IPS-18c (cell line): Measurements from ENCODE around the gene TM9SF4.
A peak's percentile ranks its signal among the peaks of the same experiment; 100 is the strongest.
"Not testable (repeated sequence)": the region's sequence is repeated elsewhere in the genome, so short reads cannot be mapped to it uniquely, and the experiment has no call there.

ENCODE experiments used
- H3K4me3 ChIP-seq: 2 replicates; pipeline ENCODE4 v1.7.0; 2013; ENCODE audit warnings: low read depth, mild to moderate bottlenecking, low read length, moderate library complexity; ENCODE audit not compliant: insufficient read depth
- H3K9me3 ChIP-seq: one replicate; pipeline ENCODE4 v1.6.1; 2013; ENCODE audit warnings: mild to moderate bottlenecking, low read length, moderate library complexity; ENCODE audit not compliant: control insufficient read depth, insufficient read depth

TM9SF4 gene

DNA sequence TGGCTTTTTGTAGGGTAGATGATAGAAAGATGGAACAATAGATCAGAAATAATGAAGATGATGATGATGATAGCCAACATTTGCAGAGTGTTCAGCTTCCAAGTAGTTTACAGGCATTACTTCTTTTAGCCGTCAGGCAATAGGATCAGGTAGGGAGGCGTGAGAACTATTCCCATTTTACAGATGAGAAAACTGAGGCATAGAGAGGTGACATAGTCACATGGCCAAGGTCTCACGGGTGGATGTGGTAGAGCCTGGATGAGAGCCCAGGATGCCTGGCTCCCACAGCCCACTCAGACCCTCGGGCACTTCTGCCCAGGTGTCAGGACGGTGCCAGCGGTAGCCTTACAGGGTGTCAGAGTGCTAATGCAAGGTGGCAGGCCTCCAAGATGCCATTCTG, 26.0 kb upstream of the TM9SF4 start:
- Histone ChIP-seq H3K4me3 (no peak overlapping the region), H3K9me3 (peaks cover 3% of the 10 kb centered on the region)

DNA sequence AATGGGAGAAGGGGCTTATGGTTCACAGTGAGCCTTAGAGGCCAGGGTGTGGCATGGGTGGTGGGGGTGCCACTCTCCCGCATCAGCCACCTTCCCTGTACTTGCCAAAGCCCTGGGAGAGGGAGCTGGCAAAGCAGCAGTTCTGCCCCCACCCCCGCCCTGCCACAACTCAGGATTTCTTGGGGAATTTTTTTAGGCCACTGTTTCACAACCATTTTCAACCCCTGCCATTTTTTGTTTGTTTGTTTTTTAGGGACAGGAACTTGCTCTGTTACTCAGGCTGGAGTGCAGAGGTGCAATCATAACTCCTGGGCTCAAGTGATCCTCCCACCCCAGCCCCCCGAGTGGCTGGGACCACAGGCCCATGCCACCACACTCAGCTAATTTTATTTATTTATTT, 22.4 kb upstream of the TM9SF4 start:
- Histone ChIP-seq H3K9me3 (peaks cover 3% of the 10 kb centered on the region), H3K4me3 (no peak overlapping the region)

DNA sequence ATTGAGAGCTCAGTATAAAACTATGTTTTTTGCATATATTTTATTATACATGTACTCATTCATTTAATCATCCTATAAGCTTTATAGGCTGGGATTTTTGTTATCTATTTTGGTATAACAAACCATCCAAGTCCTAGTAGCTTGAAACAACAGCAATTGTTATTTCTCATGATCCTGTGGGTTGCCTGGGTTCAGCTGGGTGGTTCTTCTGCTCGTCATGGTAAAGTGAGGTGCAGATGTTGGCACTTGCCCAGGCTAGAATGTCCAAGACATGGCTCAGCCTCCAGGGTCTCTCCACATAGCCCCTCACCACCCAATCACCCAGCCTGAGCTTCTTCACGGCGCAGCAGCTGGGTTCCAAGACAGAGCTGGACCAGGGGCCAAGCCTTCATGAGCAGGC, 20.8 kb upstream of the TM9SF4 start:
- no peak overlapping the region for H3K4me3 ChIP-seq
- H3K9me3 ChIP-seq = peaks cover 3% of the 10 kb centered on the region

DNA sequence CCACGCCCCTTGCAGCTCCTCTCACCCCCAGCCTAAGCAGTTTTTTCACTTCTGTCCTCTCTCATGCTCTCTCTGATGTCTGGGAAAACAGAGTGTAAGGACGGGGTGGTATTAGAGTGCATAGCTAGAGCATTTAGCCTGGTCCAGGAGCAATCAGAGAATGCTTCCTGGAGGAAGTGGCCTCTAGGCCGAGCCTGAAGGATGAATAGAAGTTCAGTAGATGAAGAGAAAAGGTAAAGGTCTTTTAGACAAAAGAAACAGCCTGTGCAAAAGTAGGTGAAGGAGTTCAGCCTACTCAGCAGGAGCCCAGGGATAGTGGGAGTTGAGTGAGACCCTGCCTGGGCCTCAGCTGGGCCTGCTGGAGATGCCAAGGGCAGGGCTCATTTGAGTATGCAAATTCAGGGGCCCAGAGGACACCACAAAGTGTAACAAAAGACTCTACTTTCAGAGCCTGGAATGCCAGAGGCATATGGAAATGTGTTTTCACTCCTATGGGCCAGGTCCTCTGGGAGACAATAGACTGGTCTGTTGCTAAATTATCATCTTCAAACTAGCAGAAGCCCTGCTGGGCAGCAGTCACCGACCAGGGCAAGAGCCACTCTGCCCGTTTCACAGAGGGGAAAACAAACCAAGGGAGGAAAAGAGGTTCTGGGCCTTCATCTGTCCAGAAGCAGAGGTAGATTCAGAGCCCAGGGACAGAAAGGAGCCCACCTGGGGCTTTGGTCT, 19.7 kb upstream of the TM9SF4 start:
- H3K9me3 ChIP-seq = peaks cover 3% of the 10 kb centered on the region
- no peak overlapping the region for H3K4me3 ChIP-seq

DNA sequence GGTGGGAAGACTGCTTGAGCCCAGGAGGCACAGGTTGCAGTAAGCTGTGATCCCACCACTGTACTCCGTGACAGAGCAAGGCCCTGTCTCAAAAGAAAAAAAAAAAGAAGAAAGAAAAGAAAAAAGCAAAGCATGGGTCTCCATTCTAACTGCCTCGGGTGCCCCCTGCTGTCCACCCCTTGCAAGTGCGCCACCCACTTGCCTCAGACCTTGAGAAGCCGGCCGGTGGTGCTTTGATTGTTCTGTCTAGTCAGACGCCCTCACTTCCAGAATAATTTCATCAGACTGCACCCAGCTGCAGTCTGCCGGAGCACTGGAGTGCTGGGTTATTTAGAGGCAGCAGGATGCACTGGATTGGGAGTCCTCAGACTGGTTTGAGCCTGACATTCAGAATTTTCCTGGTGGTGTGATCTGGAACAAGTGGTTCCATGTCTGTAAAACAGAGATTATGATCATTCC, 17.6 kb upstream of the TM9SF4 start:
- Histone ChIP-seq H3K9me3 (peaks cover 2% of the 10 kb centered on the region), H3K4me3 (no peak overlapping the region)

DNA sequence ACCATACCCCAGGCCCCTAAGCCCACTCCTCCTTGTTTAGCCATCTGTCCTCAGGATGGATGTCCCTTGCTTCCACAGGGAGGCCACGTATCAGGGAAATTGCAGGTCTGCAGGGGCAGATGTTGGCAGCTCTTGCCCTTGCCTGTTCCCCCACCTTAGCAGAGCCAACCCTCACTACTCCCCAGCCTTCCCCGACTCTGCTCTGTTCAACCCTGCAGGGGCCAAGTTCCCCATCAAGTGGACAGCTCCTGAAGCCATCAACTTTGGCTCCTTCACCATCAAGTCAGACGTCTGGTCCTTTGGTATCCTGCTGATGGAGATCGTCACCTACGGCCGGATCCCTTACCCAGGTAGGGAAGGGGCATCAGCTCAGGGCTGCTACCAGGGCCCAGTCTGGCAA, 10.7 kb upstream of the TM9SF4 start:
- no peaks in the 10 kb centered on the region for H3K9me3 ChIP-seq
- H3K4me3 ChIP-seq = no peak overlapping the region

DNA sequence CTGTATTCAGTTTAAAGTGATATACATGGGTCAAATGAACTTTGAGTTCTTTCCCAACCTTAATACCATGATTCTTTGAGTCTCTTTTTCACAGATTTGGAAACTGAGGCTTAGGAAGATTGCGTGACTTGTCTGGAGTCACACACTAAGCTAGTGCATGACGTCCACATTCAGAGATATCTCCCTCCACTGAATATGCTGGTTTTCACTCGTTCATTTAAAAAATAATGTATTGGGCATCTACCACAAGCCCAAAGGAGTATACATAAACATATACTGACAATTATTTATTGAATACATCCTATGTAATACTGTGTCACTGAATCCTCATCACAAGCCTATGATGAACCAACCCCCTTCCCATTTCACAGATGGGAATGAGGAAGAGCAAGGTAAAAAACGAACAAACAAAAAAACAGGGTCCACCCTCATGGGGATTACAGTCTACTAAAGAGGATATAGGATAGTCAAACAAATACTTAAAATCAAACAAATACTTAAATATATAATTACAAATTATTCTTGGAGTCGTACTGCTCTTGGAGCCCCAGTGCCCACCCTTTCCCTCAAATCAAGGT, 611 bp upstream of the TM9SF4 start:
- Histone ChIP-seq H3K9me3 (no peaks in the 10 kb centered on the region), H3K4me3 (peak overlapping the region; percentile 100; the same call in 1 of the 2 replicates)

DNA sequence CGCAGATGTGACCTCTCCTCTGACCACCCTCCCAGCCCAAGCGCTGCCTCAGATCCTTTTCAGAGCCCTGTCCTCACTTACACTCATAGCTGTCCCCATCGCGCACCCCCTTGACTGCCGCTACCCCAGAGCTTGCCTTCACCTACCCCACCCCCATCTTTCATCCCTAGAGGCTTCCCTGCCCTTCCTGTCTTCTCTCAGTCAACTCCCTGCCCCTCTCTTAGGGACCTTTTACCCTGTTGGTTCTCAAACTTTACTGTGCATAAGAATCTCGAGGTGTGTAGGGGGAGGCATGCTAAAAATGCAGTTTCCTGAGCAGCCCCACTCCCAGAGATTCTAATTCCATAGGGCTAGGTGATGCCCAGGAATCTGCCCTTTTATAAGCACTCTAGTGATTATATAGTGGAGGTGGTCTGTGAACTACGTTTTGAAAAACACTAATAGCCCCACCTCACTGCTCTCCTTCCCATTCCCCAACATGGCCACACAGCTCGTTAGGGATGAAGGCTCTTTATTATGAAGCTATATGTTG, 725 bp downstream of the TM9SF4 start:
- Histone ChIP-seq H3K9me3 (no peaks in the 10 kb centered on the region), H3K4me3 (peak overlapping the region; percentile 100)

DNA sequence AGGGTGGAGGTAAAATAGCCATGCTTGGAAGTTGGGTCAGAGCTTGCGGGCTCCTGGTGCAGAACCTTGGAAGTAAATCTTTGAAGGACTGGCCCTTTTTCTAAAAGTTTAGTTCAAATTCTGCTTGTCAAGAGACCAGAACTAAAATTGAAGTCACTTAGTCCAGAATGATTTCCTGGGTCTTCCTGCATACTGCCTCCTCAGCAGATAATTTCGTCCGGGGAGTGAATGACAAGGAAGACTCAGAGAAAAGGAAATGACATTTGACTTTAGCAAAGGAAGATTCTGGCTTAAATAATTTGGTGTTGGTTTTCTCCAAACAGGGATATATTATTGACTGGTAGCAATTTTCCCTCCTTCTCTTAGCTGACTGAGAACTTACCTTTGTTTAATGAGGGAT, 1.2 kb downstream of the TM9SF4 start:
- Histone ChIP-seq H3K4me3 (peak overlapping the region; percentile 100; the same call in 1 of the 2 replicates), H3K9me3 (no peaks in the 10 kb centered on the region)

DNA sequence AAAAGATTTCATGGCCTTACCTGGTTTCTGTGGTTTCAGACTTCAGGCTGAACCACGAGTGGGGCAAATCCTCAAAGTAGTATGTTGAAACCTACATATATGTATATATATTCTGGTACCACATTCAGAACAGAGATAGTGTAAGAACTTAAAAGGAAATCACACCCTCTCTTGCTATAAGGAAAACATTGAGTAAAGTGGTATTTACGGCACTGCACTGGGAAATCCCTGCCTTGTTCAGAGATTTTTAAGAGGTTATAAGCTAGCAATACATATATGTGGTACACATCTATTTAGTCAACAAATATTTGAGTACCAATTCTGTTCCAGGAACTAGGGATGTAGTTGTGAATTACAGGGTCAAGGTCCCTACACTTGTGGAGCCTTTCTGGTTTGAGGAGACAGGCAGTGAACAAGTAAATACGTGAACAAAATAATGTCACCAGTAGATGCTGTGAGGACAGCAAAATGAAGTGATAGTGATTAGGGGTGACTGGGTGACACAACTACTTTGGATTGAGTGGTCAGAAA, 1.7 kb downstream of the TM9SF4 start:
- H3K4me3 ChIP-seq = no peak overlapping the region
- no peaks in the 10 kb centered on the region for H3K9me3 ChIP-seq

DNA sequence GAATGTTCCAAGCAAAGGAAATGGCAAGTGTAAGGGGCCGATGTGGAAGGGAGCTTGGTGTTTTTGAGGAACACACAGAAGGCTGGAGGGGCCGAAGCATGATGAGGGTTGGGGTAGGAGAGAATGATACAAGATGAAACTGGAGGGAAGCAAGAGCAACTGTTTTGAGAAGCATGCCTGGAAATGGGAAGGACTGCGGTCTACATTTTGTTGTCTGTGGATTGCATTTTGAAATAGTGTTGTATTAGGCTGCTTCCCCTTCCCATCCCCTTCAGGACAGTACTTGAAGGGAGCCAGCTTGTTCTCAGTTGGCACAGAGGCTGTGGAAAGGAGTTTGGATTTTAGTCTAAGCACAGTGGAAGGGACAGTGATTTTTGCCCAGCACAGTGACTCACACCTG, 2.2 kb downstream of the TM9SF4 start:
- H3K9me3 ChIP-seq = no peaks in the 10 kb centered on the region

DNA sequence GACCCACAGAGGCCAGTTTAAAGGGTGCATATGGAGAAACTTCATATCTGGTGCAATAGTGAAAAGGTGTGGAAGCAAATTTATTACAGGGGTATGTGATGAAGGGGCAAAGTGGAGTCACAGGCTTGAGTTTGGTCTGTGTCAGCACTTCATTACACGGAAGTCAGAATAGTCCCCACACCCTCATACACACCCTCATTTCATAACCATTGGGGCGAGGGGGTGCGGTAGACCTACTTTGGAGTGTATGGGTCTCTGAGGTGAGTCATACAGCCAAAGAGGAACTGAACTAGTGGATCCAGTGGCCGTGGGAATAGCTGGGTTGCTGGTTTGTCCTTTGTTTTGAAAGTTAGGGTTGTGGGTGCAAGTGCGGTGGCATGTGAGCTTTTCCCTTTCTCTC, 3.3 kb downstream of the TM9SF4 start:
- Histone ChIP-seq H3K9me3 (no peaks in the 10 kb centered on the region), H3K4me3 (no peak overlapping the region)

More for the DNA sequence above, 2.2 kb downstream of the TM9SF4 start:
- no peak overlapping the region for H3K4me3 ChIP-seq

DNA sequence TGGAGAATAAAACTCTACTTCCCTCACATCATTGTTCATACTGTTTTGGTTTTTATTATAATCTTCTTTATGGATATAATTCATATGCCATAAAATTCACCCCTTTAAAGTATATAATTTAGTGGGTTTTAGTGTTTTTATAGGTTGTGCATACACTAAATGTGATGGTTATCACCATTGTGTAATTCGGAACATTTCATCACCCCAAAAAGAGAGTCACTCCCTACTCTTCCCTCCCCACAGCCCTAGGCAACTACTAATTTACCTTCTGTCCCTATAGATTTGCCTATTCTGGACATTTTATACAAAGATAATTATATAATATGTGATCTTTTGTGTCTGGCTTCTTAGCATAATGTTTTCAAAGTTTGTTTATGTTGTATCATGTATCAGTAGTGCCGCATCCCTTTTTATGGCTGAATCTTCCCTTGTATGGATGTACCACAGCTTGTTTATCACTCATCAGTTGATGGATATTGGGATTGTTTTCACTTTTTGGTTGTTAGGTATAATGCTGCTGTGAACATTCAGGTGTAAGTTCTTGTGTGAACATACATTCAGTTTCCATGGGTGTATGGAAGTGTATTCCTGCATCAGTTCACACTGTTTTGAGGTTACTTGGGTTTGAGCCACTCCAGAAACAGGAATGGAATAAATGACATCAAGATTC, 4.2 kb downstream of the TM9SF4 start:
- no peak overlapping the region for H3K4me3 ChIP-seq

DNA sequence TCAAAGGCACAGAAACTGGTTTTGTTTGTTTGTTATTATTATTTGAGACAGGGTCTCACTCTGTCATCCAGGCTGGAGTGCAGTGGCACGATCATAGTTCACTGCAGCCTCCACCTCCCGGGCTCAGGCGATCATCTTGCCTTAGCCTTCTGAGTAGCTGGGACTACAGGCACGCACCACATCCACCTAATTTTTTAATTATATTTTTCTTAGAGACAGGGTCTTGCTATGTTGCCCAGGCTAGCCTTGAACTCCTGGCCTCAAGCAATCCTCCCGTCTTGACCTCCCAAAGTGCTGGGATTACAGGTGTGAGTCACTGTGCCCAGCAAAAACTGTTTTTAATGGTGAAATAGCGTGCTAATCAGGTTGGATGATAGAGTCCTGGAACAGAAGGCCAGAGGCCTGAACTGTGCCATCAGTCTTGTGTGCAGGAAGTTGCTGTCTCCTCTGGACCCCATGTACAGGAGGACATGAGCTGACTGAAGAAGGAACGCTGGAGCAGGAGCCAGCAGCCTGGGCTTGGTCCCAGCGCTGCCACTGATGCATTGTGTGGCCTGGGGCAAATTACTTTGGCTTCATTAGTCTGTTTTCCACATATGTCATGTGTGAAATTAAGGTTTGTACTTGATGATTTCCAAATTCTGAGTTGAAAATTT, 4.9 kb downstream of the TM9SF4 start:
- Histone ChIP-seq H3K4me3 (no peak overlapping the region), H3K9me3 (no peaks in the 10 kb centered on the region)

More for the DNA sequence above, 4.2 kb downstream of the TM9SF4 start:
- no peaks in the 10 kb centered on the region for H3K9me3 ChIP-seq

DNA sequence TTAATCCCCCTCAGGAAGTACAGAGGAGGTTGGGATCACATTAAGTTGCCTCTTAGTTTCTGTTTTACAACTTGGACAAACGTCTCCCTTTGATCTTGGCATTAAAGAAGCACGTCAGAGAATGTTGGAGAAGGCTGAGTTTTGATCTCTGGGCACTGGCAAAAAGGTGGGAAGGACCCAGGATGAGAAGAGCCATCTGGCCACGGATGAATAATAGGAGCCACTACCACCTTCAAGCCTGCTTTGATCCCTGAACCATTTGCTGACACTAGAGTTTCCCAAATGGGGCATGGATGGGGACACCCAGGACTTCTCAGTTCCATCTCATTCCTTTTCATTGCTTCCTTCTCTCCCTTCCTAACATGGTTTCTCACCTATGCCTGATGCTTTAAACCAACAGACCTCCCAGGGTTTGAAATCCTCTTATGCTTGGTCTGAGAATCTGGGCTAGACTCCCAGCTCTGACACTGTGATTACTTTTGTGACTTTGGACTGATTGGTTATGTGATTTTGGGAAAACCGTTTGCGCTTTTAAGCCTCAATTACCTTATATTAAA, 5.8 kb downstream of the TM9SF4 start:
- no peaks in the 10 kb centered on the region for H3K9me3 ChIP-seq
- no peak overlapping the region for H3K4me3 ChIP-seq

DNA sequence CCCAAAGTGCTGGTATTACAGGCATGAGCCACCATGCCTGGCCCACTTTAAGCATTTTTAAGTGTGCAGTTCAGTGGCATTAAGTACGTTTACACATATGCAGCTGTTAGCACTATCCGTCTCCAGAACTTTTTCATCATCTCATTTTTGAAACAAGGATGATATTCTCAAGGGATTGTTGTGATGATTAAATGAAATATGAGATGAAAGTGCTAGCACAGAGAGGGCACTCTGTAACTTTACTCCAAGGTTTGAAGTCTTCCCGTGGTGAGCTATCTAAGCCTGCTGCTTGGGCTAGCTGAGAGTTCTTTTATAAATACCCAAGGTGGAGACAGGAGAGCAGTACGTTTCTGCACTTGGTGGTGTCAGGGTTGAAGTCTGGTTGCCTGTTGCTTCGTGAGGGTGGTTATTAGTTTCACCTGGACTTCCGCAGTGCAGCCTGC, 6.6 kb downstream of the TM9SF4 start:
- Histone ChIP-seq H3K4me3 (no peak overlapping the region; the same call in 1 of the 2 replicates), H3K9me3 (no peaks in the 10 kb centered on the region)

DNA sequence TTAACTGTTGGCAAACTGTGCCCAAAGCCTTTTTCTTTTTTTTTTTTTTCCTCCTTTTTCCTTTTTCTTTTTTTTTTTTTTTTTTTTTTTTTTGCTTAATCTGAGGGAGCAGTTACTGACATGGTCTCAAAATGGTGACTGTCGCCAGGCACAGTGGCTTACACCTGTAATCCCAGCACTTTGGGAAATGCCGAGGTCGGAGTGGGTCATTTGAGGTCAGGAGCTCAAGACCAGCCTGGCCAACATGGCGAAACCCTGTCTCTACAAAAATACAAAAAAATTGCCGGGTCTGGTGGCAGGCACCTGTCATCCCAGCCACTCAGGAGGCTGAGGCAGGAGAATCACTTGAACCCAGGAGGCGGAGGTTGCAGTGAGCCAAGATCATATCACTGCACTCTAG, 7.3 kb downstream of the TM9SF4 start:
- not testable (repeated sequence) for H3K9me3 ChIP-seq, H3K4me3 ChIP-seq
